ENCODE results near the gene KIF16B.

The KIF16B gene

GRCh38 chr20:16351415-16351814 is 221.8 kb downstream of the KIF16B start:
- no peak for ATAC-seq

- no peak for ATAC-seq
Observed at GRCh38 chr20:16350465-16350864, 222.8 kb downstream of the KIF16B start.

- no peak for ATAC-seq
Observed at GRCh38 chr20:16349523-16350260, 223.6 kb downstream of the KIF16B start.

GRCh38 chr20:16346956-16347355 is 226.3 kb downstream of the KIF16B start:
- ATAC-seq: no peak

- ATAC-seq: no peak
Observed at GRCh38 chr20:16337707-16338106, 235.5 kb downstream of the KIF16B start.

GRCh38 chr20:16327606-16328005 is 245.6 kb downstream of the KIF16B start:
- ATAC-seq: no peak

- no peak for ATAC-seq
Observed at GRCh38 chr20:16321291-16321690, 252.0 kb downstream of the KIF16B start.

GRCh38 chr20:16317445-16318362 is 255.5 kb downstream of the KIF16B start:
- ATAC-seq: no peak

- no peak for ATAC-seq
Observed at GRCh38 chr20:16316513-16316912, 256.7 kb downstream of the KIF16B start.

GRCh38 chr20:16314748-16315159 is 258.5 kb downstream of the KIF16B start:
- no peak for ATAC-seq

- no peak for ATAC-seq
Observed at GRCh38 chr20:16314320-16314719, 258.9 kb downstream of the KIF16B start.

GRCh38 chr20:16313917-16314316 is 259.3 kb downstream of the KIF16B start:
- no peak for ATAC-seq

- no peak for ATAC-seq
Observed at GRCh38 chr20:16312998-16313397, 260.2 kb downstream of the KIF16B start.

- ATAC-seq: no peak
Observed at GRCh38 chr20:16311756-16312155, 261.5 kb downstream of the KIF16B start.

- ATAC-seq: no peak
Observed at GRCh38 chr20:16308754-16309153, 264.5 kb downstream of the KIF16B start.

GRCh38 chr20:16302818-16303217 is 270.4 kb downstream of the KIF16B start:
- no peak for ATAC-seq

- ATAC-seq: no peak
Observed at GRCh38 chr20:16301986-16302385, 271.3 kb downstream of the KIF16B start.

- ATAC-seq: no peak
Observed at GRCh38 chr20:16299897-16300296, 273.4 kb downstream of the KIF16B start.

GRCh38 chr20:16296931-16297330 is 276.3 kb downstream of the KIF16B start:
- ATAC-seq: no peak

- no peak for ATAC-seq
Observed at GRCh38 chr20:16295534-16295933, 277.7 kb downstream of the KIF16B start.

- no peak for ATAC-seq
Observed at GRCh38 chr20:16293590-16293989, 279.7 kb downstream of the KIF16B start.

GRCh38 chr20:16292226-16292880 is 280.9 kb downstream of the KIF16B start:
- ATAC-seq: no peak

- no peak for ATAC-seq
Observed at GRCh38 chr20:16290358-16290757, 282.9 kb downstream of the KIF16B start.

Data from activated CD4-positive, CD25-positive, alpha-beta regulatory T cell treated with anti-CD3 and anti-CD28 coated beads, Interleukin-2, amount 50 U/mL, for 24 hours (primary cell).